CD4-positive, alpha-beta T cell treated with Interleukin-6 at 100 ng/mL for 8 hours (primary cell): ENCODE measurements around the gene CAV2.

Experiments
- DNase-seq: peaks from one replicate; pipeline ENCODE4 v3.0.0-alpha.2; 2020; ENCODE audit warnings: mixed read lengths, low spot score

Gene CAV2

GRCh38 chr7:116524609-116525297 is 25.2 kb downstream of the CAV2 start, which contains the start of gene CAV1:
CAV1 (plus strand) TSS chr7:116525036; CDS start chr7:116525063, 27 bp downstream.
- DNase-seq, result peak; percentile 19

- peak; percentile 12 for DNase-seq
Measured at GRCh38 chr7:116525298-116525912, 25.9 kb downstream of the CAV2 start.

DNA sequence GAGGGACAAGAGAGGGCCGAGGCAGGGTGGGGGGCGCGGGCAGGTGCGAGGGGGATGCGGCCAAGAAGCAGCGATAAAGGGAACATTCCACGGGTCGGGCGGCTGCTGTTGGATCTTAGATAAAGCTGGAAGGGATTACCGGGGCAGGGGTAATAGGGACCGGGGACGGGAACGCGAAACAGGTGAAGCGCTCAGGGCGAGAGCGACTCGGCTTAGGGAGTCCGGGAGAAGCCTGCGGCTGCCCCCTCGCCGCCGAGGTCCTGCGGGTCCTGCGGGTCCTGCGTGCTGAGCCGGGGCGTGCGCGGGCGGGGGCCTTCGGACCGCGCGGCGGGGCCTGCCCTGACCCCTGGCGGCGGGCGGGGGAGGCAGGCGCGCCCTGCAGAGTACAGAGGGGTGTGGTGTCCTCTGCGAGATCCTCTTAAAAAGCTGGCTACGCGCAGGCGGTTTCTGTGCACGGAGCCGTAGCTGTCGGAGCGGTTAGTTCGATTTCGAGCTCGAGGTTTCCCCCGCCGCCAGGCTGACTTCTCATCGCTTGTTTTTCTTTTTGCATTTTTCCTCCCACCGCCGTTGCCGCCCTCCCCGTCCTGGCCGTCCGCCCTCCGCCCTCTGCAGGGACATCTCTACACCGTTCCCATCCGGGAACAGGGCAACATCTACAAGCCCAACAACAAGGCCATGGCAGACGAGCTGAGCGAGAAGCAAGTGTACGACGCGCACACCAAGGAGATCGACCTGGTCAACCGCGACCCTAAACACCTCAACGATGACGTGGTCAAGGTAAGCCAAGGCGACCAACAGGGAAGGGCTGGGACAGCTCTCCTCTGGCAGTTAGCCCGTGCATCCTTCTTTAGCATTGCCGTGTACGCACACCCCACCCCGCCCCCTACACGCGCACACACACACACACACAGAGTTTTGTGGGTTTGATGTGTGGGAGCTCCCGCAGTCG is 26.6 kb downstream of the CAV2 start:
- peak; percentile 42 for DNase-seq

- no peak for DNase-seq
Measured at GRCh38 chr7:116526897-116527296, 27.4 kb downstream of the CAV2 start.

DNA sequence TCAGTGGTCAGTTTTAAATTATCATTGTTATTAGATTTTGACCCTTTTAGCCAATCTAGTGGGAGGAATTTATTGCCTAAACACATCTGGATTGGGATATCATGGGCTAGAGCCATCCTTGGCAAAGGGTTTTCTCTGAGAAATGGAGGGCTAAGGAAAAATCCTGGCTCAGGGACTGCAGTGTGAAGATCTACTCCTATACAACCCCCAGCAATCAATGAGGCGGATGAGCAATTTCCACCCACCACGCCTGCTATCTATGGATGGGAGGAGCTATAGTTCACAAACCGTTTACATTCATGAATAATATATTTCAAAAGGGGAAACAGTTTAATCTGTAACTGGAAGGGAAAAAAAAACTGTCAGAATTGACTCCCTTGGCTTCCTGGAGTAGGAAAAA is 28.0 kb downstream of the CAV2 start:
- DNase-seq, result no peak

DNA sequence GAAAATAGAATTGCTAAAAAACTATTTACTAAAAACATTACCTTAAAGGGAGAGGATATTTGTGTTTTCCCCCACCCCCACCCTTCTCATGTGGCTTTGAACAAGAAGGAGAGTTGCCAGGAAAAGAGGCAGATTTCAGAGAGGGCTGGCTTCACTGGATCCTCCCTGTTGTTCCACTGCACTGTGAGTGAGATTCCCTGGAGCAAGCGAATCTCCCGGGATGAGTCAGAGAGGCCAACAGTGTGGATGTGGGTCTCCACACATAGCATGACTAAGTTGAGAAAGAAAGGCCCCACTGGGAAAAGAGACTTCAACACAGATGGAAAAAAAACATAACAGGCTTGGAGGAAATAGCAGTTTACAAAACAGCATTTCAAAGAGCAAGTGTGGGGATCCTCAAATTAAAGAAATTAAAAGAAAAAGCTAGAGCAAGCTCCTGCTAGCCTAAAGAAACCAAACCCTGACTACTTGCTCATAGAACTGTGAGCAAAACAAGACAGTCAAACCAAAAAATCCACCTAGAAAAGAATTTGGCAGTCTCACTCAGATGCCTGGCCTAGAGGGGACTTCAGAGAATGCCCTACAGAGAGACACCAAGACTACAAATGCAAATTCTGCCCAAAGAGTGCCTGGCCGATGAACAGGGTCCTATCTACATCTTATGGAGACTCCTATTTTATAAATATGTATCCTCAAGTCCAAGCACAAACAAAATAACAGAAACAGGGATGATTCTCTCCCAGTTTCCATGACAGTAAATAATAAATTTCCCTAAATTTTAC is 28.7 kb downstream of the CAV2 start:
- DNase-seq, result no peak

GRCh38 chr7:116529250-116529649 is 29.7 kb downstream of the CAV2 start:
- DNase-seq, result no peak

DNA sequence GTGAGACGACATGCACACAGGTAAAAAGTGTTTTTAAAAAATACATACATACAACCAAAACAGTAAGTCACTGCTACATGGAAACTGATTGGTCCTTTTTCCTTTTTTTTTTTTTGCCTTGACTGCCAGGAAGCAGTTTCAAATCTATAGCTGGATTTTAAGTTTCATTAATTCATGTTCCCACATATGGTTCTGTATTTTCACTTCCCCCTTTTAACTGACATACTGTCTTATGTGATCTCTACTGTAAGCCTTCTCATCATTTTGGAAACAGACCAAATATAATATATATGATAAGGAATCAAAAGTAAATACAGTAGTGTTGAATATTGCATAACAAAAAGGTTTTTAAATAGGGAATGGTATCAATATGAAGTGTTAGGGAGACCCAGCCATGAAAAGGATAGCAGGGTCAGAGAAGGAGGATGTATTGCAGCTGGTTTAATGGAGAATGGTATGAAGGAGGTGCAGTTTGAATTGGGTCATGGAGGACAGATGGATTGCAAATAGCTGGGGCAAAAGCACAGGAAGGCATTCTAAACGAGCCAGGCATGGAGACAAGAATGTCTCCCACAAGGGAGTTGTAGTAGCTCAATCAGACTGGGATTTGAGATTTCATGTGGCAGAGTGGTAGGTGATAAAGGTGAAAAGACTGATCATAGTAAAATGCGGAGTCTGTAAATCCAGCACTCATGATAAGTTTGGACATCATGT is 30.7 kb downstream of the CAV2 start:
- DNase-seq, result no peak

- DNase-seq, result no peak
Measured at GRCh38 chr7:116532102-116532688, 32.7 kb downstream of the CAV2 start.

- DNase-seq, result no peak
Measured at GRCh38 chr7:116534790-116535189, 35.3 kb downstream of the CAV2 start.

DNA sequence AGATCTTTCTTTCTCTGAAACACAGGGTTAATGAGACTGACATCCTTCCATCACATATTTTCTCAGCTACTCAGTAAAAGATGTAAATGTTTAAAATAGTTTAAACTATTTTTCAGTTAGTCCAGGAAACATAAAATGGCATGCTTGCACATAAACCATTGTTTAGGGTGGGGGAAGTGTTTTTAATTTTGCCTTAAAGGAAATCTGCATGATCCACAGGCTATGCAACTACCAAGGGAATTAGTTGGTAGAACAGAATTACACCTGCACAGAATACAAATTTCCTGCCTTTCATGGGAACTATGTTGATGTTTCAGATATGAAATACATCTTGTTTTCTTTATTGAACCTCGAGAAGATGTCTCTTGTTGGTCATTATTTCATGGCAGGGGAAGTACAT is 35.9 kb downstream of the CAV2 start:
- no peak for DNase-seq

DNA sequence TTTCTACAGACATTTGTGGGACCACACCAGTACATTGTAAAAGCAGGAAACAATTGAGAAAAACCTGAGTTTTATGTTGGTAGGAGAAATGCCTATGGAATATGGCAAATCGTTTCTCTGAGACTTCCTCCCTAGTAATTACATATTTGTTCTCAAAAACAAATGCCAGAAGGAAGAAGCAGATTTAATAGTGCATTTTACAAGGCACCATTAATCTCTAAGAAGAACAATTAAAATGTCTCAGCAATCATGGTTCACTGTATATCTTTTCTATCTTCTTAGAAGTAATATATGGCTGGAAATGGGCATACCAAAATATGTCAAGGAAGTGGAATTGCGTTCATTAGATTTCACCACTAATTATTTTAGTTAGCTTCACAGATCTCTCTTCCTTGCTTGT is 38.6 kb downstream of the CAV2 start:
- no peak for DNase-seq

DNA sequence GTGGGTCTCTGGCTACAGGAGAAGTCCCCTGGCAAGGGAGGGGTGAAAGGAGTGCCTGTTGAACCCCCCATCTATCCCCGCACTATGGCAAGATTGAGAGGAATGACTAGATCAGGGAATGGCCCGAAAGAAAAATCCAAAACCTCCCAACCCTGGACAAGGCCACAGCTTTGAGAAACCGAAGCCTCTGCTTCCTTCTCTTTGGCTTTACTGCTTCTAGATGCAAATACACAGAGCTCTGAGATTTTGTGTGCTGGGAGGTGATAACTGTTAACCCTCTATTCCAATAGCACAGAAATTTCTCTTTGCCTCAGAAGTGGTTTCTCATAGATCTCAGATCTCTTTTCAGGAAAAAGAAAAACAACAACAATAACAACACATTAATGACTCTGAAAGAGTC is 40.3 kb downstream of the CAV2 start:
- DNase-seq, result no peak

DNA sequence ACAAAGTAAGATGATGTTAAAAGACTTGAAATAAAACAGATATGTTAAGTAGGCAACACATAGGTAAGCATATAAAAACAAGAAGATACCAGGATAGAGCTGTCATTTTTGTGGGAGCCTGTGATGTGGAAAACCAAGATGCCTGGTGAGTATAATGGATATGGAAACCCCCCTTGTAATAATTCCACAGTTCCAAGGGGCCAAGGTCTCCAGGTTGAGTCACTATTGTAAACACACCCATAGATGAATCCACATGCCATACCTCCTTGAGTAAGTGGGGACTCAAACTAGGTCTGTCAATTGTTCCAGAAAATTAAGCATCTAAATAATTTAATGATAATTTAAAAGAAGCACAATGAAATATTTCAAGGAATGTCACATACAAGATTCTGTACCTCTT is 41.2 kb downstream of the CAV2 start:
- no peak for DNase-seq

GRCh38 chr7:116541951-116542350 is 42.4 kb downstream of the CAV2 start:
- no peak for DNase-seq

GRCh38 chr7:116542618-116543017 is 43.1 kb downstream of the CAV2 start:
- no peak for DNase-seq

GRCh38 chr7:116543664-116544063 is 44.1 kb downstream of the CAV2 start:
- no peak for DNase-seq

DNA sequence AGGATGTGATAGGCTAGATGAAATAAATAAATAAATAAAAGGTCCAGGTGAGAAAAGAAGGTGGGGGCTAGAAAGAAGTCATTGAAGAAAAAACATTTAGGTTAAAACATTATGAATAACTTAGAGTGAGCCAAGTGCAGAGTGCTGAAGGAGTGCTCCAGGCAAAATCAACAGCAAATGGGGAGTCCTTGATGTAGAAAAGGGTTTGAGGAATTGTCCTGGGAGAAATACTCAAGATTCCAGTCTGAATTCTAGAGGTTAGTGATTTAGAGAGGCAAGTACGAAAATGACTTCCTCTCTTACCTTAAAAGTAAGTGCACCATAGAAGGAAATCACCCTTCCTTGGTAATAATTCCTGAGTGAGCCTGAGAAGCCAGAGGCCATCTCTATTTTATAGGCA is 44.9 kb downstream of the CAV2 start:
- DNase-seq, result no peak

DNA sequence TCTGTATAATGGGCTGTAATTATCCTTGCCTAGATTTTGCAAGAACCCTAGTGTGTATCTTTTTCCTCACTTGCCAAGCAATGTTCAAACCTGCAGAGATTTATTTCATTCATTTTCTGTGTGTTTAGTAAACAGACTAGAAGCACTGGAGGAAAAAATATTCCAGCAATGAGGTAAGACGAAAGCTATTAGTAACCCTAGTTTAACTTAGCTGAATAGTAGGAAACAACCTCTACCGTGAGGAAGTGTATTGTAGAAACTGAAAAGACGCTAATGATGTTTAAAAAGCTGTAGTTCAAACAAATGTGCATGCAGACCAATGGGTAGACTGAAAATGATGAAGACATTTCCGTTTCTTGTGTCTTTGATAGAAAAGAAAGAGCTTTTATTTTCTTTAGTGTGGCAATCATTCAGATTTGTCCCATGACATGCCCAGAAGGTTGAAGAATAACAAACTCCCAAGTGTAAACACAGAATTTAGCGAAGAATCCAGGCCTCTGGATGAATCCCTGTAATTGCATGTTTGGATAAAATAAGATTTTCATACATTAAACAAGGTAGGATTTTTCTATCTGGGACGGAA is 46.0 kb downstream of the CAV2 start:
- DNase-seq, result no peak

- no peak for DNase-seq
Measured at GRCh38 chr7:116546054-116546453, 46.5 kb downstream of the CAV2 start.

- DNase-seq, result no peak
Measured at GRCh38 chr7:116546916-116547315, 47.4 kb downstream of the CAV2 start.
